DND-41 (cell line): ENCODE data around the gene CHRNA5.

Experiments used
- ATAC-seq: fragments of 200-7000 bp; cut with Tn5 transposase; 3 replicates; pipeline ENCODE4 v1.9.1; 2021; ENCODE audit warnings: low read depth; ENCODE audit not compliant: insufficient read depth
- DNase-seq: peaks from one replicate; pipeline ENCODE4 v3.0.0-alpha.2; 2020
- H2AFZ ChIP-seq: 2 replicates; pipeline ENCODE4 v1.6.0; 2012; ENCODE audit warnings: low read depth, low read length
- H3K27ac ChIP-seq: 2 replicates; pipeline ENCODE4 v1.5.1; 2012; ENCODE audit warnings: low read length, inconsistent platforms
- H3K27me3 ChIP-seq: fragments of 200-600 bp; sonication (generic); 2 replicates; pipeline ENCODE4 v1.6.0; 2012; ENCODE audit warnings: low read length, mild to moderate bottlenecking, inconsistent platforms; ENCODE audit not compliant: insufficient read depth, poor library complexity
- H3K36me3 ChIP-seq: 2 replicates; pipeline ENCODE4 v1.5.1; 2012; ENCODE audit warnings: low read length, inconsistent platforms; ENCODE audit not compliant: insufficient read depth
- H3K4me1 ChIP-seq: 2 replicates; pipeline ENCODE4 v1.5.1; 2012; ENCODE audit warnings: mild to moderate bottlenecking, low read length; ENCODE audit not compliant: insufficient read depth
- H3K4me2 ChIP-seq: 2 replicates; pipeline ENCODE4 v1.6.0; 2012; ENCODE audit warnings: mild to moderate bottlenecking, moderate library complexity, low read length, inconsistent platforms; ENCODE audit not compliant: insufficient read depth
- H3K4me3 ChIP-seq, 2 experiments: fragments of 200-600 bp in 1 of 2; shearing (Covaris generic) in 1 of 2; 2 replicates each; pipeline ENCODE4 v1.5.1; 2012 to 2016; ENCODE audit warnings: inconsistent platforms in 2 of 2, low read length in 2 of 2, mild to moderate bottlenecking in 2 of 2, low read depth in 1 of 2, moderate library complexity in 1 of 2
- H3K79me2 ChIP-seq: 2 replicates; pipeline ENCODE4 v1.6.0; 2012; ENCODE audit warnings: low read length, inconsistent platforms; ENCODE audit not compliant: insufficient read depth
- H3K9ac ChIP-seq: 2 replicates; pipeline ENCODE4 v1.6.0; 2012; ENCODE audit warnings: low read depth, mild to moderate bottlenecking, inconsistent platforms, low read length, moderate library complexity
- H3K9me3 ChIP-seq: 2 replicates; pipeline ENCODE4 v1.5.1; 2012; ENCODE audit warnings: low read length, moderate library complexity, mild to moderate bottlenecking, inconsistent platforms; ENCODE audit not compliant: insufficient read depth, severe bottlenecking
- H4K20me1 ChIP-seq: 2 replicates; pipeline ENCODE4 v1.6.0; 2012; ENCODE audit warnings: low read length; ENCODE audit not compliant: insufficient read depth
- EZH2 ChIP-seq: IDR thresholded peaks from 3 replicates; pipeline ENCODE4 v1.6.1; 2012; ENCODE audit warnings: borderline replicate concordance, low read depth, mild to moderate bottlenecking, moderate library complexity, low read length, inconsistent platforms; ENCODE audit not compliant: severe bottlenecking
- TF ChIP-seq, protein P1 (sequence below): IDR thresholded peaks from 2 replicates; pipeline ENCODE4 v1.5.1; 2012; ENCODE audit warnings: borderline replicate concordance, low read length, moderate library complexity, mild to moderate bottlenecking; ENCODE audit not compliant: poor library complexity, severe bottlenecking; ENCODE audit errors: extremely low read depth

Gene CHRNA5

DNA sequence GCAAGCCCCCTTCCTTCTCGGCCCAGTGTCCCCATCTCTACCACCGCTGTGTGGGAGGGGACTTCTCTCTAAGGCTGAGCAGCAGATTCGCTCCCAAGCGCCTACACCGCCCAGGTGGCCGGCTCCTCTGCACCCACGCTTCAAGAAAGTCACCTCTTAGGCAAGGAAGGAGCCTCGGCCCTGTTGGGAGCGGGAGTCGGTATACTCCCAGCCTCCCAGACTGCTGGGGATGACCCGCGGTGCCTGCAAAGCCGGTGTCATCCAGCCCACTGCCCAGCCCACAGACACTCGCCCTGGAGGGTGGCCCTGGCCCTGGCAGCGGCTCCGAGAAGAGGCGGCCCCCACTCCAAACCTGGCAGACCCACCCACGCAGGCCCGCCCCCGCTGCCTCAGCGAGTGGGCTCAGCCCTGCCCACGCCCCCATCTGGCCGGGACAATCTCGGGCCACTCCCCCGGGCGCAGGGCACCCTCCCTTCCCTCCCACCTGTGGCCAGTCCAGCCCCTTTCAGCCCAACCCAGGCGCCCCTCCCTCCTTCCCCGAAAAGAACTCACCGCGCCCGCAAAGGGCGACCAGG lies 75.3 kb downstream of the CHRNA5 start:
- no peaks in the 10 kb centered on the region for H3K27me3 ChIP-seq
- H3K36me3 ChIP-seq = no peaks in the 10 kb centered on the region
- TF ChIP-seq, protein P1, sequence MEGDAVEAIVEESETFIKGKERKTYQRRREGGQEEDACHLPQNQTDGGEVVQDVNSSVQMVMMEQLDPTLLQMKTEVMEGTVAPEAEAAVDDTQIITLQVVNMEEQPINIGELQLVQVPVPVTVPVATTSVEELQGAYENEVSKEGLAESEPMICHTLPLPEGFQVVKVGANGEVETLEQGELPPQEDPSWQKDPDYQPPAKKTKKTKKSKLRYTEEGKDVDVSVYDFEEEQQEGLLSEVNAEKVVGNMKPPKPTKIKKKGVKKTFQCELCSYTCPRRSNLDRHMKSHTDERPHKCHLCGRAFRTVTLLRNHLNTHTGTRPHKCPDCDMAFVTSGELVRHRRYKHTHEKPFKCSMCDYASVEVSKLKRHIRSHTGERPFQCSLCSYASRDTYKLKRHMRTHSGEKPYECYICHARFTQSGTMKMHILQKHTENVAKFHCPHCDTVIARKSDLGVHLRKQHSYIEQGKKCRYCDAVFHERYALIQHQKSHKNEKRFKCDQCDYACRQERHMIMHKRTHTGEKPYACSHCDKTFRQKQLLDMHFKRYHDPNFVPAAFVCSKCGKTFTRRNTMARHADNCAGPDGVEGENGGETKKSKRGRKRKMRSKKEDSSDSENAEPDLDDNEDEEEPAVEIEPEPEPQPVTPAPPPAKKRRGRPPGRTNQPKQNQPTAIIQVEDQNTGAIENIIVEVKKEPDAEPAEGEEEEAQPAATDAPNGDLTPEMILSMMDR = no peak
- no peak for TF ChIP-seq EZH2
- no peak overlapping the region for H3K4me2 ChIP-seq
- H3K4me3 ChIP-seq = no peak overlapping the region
- no peak overlapping the region for H3K9ac ChIP-seq
- H3K4me1 ChIP-seq = no peaks in the 10 kb centered on the region
- ATAC-seq = no peak
- H2AFZ ChIP-seq = no peak overlapping the region
- no peaks in the 10 kb centered on the region for H3K79me2 ChIP-seq
- no peak for DNase-seq
- H3K27ac ChIP-seq = no peak overlapping the region
- no peaks in the 10 kb centered on the region for H4K20me1 ChIP-seq
- H3K9me3 ChIP-seq = no peaks in the 10 kb centered on the region

- H3K79me2 ChIP-seq = no peaks in the 10 kb centered on the region
- no peak within 1 kb of the TSS for H3K4me3 ChIP-seq
- ATAC-seq (no peak), DNase-seq (no peak)
- no peaks in the 10 kb centered on the region for H3K9me3 ChIP-seq
- no peaks in the 10 kb centered on the region for H3K4me1 ChIP-seq
- H2AFZ ChIP-seq = no peak within 1 kb of the TSS
- H3K27ac ChIP-seq = no peak within 1 kb of the TSS
- no peak within 1 kb of the TSS for H3K4me2 ChIP-seq
- H4K20me1 ChIP-seq = no peaks in the 10 kb centered on the region
- H3K27me3 ChIP-seq = no peaks in the 10 kb centered on the region
- H3K9ac ChIP-seq = no peak within 1 kb of the TSS
- no peaks in the 10 kb centered on the region for H3K36me3 ChIP-seq
- no peak for TF ChIP-seq EZH2
- TF ChIP-seq, protein P1 = no peak
Observed at GRCh38 chr15:78641102-78641748, 75.9 kb downstream of the CHRNA5 start, which contains the start of gene CHRNB4. Gene CHRNB4 (minus strand): TSS chr15:78641210. CDS start chr15:78641133, 77 bp downstream.

- H4K20me1 ChIP-seq = no peaks in the 10 kb centered on the region
- H3K4me2 ChIP-seq = no peak overlapping the region
- H3K27me3 ChIP-seq = no peaks in the 10 kb centered on the region
- H3K4me1 ChIP-seq = no peaks in the 10 kb centered on the region
- no peak overlapping the region for H3K4me3 ChIP-seq
- no peaks in the 10 kb centered on the region for H3K79me2 ChIP-seq
- no peak for ATAC-seq
- H3K9ac ChIP-seq = no peak overlapping the region
- H3K36me3 ChIP-seq = no peaks in the 10 kb centered on the region
- no peak overlapping the region for H2AFZ ChIP-seq
- H3K9me3 ChIP-seq = no peaks in the 10 kb centered on the region
- no peak overlapping the region for H3K27ac ChIP-seq
- TF ChIP-seq, protein P1 = no peak
- TF ChIP-seq EZH2 = no peak
- no peak for DNase-seq
Observed at GRCh38 chr15:78641749-78642275, 76.5 kb downstream of the CHRNA5 start.
